ENCODE results near the gene UST. TPM values are rescaled to one million over a fixed set of nuclear protein-coding genes. Genes with fewer than 3 reads are reported as not detected.

UST gene
- total RNA-seq, 4 donors from 2014 or later: 9.6 to 34.6 (median 25.9) TPM

DNA sequence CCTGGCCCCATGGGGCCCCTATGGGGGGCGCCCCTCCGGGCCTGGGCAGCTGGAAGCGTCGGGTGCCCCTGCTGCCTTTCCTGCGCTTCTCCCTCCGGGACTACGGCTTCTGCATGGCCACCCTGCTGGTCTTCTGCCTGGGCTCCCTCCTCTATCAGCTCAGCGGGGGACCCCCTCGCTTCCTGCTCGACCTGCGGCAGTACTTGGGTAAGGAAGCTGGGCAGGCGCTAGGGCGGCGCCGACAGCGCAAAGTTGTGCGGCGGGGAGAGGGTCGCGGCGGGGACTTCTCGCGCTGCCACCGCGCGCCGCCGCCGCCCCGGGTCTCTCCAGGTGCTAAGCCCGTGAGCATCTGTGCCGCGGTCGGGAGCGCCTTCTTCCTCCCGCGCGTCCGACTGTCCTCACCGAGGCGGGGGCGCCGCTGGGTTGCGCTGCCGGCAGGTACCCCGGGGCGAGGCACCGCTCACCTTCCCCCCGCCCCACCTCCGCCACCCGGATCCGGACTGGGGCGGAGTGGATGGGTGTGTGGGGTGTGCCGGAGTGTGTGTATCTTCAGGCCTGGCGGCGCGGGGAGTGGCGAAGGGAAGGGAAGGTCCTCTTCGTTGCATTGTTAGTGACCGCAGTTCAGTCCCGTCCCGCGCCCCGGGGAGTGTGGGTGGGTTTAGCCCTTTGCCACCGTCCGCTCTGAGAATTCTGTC lies 788 bp downstream of the UST start:
- TF ChIP-seq, protein P1, sequence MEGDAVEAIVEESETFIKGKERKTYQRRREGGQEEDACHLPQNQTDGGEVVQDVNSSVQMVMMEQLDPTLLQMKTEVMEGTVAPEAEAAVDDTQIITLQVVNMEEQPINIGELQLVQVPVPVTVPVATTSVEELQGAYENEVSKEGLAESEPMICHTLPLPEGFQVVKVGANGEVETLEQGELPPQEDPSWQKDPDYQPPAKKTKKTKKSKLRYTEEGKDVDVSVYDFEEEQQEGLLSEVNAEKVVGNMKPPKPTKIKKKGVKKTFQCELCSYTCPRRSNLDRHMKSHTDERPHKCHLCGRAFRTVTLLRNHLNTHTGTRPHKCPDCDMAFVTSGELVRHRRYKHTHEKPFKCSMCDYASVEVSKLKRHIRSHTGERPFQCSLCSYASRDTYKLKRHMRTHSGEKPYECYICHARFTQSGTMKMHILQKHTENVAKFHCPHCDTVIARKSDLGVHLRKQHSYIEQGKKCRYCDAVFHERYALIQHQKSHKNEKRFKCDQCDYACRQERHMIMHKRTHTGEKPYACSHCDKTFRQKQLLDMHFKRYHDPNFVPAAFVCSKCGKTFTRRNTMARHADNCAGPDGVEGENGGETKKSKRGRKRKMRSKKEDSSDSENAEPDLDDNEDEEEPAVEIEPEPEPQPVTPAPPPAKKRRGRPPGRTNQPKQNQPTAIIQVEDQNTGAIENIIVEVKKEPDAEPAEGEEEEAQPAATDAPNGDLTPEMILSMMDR (IDR thresholded peaks at IDR 0.05; ENCODE audit: low read depth): no peak

DNA sequence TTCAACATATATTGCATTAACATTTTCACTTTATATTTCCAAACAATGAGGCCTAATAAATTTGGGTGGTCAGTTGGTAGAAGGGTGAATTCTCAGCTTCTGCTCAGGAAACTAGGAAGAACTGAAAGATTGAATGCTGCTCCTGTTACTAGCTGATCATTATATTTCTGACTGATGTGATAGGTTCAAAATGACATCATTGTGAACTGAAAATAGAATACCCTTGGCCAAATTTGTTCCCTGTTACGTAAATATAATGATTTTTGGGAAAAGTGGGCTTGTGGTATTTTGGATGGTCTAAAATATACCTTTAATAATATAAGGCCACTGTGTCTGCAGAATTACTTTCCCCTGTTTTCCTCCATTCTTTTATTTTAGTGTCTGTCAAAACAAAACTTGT lies 2.8 kb downstream of the UST start:
- TF ChIP-seq, protein P1 (IDR thresholded peaks at IDR 0.05; ENCODE audit: low read depth): no peak

DNA sequence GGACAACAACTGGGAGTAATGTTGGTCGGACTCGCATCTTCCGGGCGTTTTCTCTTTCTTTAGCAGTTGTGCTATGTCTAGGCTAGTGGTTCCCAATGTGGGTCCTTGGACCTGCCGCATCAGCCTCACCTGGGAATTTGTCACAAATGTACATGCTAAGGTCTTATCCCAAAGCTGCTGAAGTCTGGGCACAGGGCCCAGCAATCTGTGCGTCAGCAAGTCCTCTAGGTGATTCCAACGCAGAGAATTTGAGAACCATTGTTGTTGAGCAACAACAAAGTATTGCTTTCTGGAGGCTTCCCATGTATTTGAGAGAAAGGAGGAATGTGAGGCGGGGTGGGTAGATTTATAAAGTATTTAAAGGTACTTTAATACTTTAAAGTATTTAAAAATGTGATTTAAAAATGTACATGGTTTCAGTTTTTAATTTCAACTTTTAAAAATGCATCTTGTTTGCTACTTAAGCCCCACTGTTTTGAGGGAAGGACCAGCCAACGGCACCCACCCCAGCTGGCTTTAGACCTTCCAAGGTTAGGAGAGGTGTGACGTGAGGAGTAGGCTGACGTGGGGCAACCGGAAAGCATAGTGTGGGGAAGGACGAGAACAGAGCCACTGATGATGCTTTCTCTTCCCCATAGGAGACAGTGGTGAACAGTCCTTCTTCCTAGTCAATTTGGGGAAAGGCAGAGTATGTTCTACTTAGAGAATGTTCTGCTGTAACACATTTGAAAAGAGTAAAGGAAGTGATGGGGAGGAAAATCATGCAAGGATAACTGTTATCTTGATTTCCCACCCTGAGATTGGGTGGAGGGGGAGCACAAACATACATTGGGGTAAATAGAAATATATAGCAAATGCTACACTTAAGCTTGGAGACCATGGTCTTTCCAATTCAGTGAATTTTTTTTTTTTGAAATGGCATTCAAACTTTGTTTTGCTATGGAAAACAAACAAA lies 4.3 kb downstream of the UST start:
- TF ChIP-seq, protein P1 (IDR thresholded peaks at IDR 0.05; ENCODE audit: low read depth): no peak

DNA sequence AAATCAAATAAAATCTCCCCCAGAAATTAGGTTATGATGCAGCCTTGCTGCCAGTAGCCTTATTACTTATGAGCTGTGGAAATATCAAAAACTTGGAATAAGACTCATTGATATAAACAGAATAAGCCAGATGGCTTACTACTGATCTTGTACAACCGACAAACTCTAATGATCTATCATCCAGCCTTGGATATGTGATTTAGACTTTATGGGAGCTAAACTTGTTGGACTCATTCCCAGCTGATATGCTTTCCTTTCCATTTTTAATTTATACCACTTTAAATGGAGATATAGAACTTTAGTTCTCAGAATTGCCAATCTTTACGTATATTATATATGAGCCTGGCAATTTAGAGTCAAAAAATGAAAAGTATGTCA lies 5.0 kb downstream of the UST start:
- TF ChIP-seq, protein P1 (IDR thresholded peaks at IDR 0.05; ENCODE audit: low read depth): no peak

DNA sequence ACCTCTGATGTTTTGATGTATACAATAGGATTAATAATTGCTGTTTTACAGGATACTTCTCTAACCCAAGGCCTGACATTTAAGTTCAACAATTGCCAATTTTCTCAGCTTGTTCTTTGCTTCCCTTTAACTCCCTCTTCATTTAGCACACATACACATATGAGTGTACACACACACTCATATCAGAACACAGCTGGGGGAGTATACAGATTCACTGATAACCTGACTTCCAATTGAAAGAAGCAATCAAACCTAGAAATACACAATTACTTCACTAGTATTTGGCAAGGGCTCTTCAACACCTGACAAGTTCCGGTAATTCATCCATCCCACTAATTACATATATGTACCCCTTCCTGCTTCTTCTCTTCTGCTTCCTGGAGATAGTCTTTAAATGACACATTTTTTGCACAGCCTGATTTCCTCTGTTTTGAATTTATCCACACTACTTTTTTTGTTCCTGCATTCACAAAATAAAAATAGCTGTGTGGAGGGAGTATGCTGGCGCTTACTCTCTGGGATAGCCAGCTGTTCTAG lies 11.2 kb downstream of the UST start:
- TF ChIP-seq, protein P1 (IDR thresholded peaks at IDR 0.05; ENCODE audit: low read depth): no peak

DNA sequence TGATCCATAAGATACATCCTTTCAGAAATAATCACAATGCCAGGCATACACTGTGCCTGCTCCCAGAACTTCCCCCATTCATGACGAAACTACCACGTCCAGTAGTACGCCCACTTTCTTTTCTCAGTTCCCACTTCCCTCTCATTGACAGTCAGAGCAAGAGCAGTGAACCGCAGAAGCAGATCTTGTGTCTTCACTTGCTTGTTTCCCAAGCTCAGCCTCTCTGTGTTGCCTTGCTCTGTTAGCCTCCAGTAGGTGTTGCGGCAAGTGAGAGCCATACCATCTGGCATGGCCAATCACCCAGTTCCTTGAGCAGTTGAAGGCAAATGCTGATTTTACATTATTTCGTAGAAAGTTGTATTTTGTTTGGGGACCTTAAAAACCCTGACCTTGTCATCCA lies 11.7 kb downstream of the UST start:
- TF ChIP-seq, protein P1 (IDR thresholded peaks at IDR 0.05; ENCODE audit: low read depth): no peak

DNA sequence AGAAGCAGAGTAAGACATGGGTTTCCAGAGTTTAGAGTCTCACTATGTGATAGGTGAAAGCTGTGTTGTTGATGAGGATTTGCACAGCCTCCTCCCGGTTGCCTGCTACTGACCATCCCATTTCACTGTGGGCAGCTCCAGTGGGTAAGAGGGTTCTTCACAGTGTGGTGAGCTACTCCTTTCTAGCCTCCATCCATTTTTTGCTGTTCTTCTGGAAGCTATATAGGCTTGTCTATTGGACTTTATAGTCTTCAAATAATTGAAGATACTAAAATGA lies 13.4 kb downstream of the UST start:
- TF ChIP-seq, protein P1 (IDR thresholded peaks at IDR 0.05; ENCODE audit: low read depth): no peak

Measured in subcutaneous adipose tissue (tissue), 4 donors.